K562 (cell line): Measurements from ENCODE around the gene ADCYAP1R1. TPM values are rescaled to one million over a fixed set of nuclear protein-coding genes. Genes with fewer than 3 reads are reported as not detected.

ENCODE experiments used
- ATAC-seq: fragments of 200-7000 bp; cut with Tn5 transposase; 3 replicates; pipeline ENCODE4 v1.9.1; 2020; ENCODE audit warnings: moderate library complexity
- BruUV-seq: library from RNA; stranded (reverse); fragments of 400-500 nt; replicated peaks from 2 replicates; lab custom pipeline; 2021; lab: Mats Ljungman, UMichigan
- CTCF ChIA-PET: fragments of 300-600 bp; formaldehyde crosslinking; extraction: SDS; loops from one replicate; lab custom pipeline; 2021; ENCODE audit warnings: low intra/inter-chr PET ratio; lab: Yijun Ruan, JAX
- POLR2A ChIA-PET: fragments of 300-600, 350-650 bp; sonication (Branson Sonifier 250); formaldehyde crosslinking; extraction: SDS; loops from one replicate; lab custom pipeline; 2021; ENCODE audit warnings: antibody characterized with exemption, inconsistent platforms; lab: Yijun Ruan, JAX
- DNase-seq, 4 experiments: peaks; one replicate each; pipeline versions ENCODE4 v3.0.0 to v3.0.0-alpha.2; 2011 to 2018; ENCODE audit warnings: low spot score in 3 of 4, mixed read lengths in 3 of 4; ENCODE audit errors: extremely low read depth in 1 of 4
- FAIRE-seq: peaks from 2 replicates; lab custom pipeline; 2011; peaks lifted over from hg19 to GRCh38; lab: Jason Lieb, UNC
- H2AFZ ChIP-seq: 2 replicates; pipeline ENCODE4 v1.6.0; 2011; ENCODE audit warnings: low read depth, low read length, control low read depth, inconsistent platforms
- H3K27ac ChIP-seq: fragments of 200-600 bp; 3 replicates; pipeline ENCODE4 v1.8.0; 2011; ENCODE audit warnings: low read depth, mild to moderate bottlenecking, control low read depth, inconsistent platforms, low read length, moderate library complexity, mixed read lengths; ENCODE audit errors: extremely low read depth
- H3K27me3 ChIP-seq, 2 experiments: fragments of 300-600 bp in 1 of 2; 2 replicates in 1 of 2; 3 replicates in 1 of 2; pipeline versions ENCODE4 v1.6.0 to v1.8.0; 2011; ENCODE audit warnings: inconsistent platforms in 2 of 2, low read length in 2 of 2, mild to moderate bottlenecking in 1 of 2, mixed read lengths in 1 of 2, moderate library complexity in 1 of 2; ENCODE audit not compliant: control insufficient read depth in 2 of 2, insufficient read depth in 2 of 2
- H3K36me3 ChIP-seq: fragments of 300-600 bp; 3 replicates; pipeline ENCODE4 v1.8.0; 2011; ENCODE audit warnings: mild to moderate bottlenecking, low read length, inconsistent platforms; ENCODE audit not compliant: control insufficient read depth, insufficient read depth
- H3K4me1 ChIP-seq, 2 experiments: fragments of 200-600 bp in 1 of 2; replicated peaks in 1 of 2; 2 replicates in 1 of 2; 3 replicates in 1 of 2; pipeline versions ENCODE4 v1.5.1 to v1.8.0; 2011; ENCODE audit warnings: inconsistent platforms in 2 of 2, low read length in 2 of 2, mild to moderate bottlenecking in 1 of 2, mixed read lengths in 1 of 2, moderate library complexity in 1 of 2; ENCODE audit not compliant: control insufficient read depth in 2 of 2, insufficient read depth in 2 of 2
- H3K4me2 ChIP-seq: 2 replicates; pipeline ENCODE4 v1.6.1; 2011; ENCODE audit warnings: low read length, control low read depth, inconsistent platforms, mixed read lengths; ENCODE audit not compliant: insufficient read depth
- H3K4me3 ChIP-seq: fragments of 200-600 bp; sonication (generic), shearing (Covaris generic); 2 replicates; pipeline ENCODE4 v1.5.1; 2016; ENCODE audit warnings: control low read depth, inconsistent platforms
- H3K79me2 ChIP-seq: fragments of 200-600 bp; 3 replicates; pipeline ENCODE4 v1.8.0; 2011; ENCODE audit warnings: low read length, inconsistent platforms; ENCODE audit not compliant: control insufficient read depth, insufficient read depth
- H3K9ac ChIP-seq, 2 experiments: 2 replicates each; pipeline versions ENCODE4 v1.6.0 to v1.6.1; 2011; ENCODE audit warnings: low read depth in 2 of 2, low read length in 2 of 2, control low read depth in 1 of 2, inconsistent platforms in 1 of 2, mild to moderate bottlenecking in 1 of 2, mixed read lengths in 1 of 2; ENCODE audit not compliant: insufficient read depth in 1 of 2
- H3K9me1 ChIP-seq: one replicate; pipeline ENCODE4 v1.6.0; 2011; ENCODE audit warnings: inconsistent platforms, mild to moderate bottlenecking, low read length, moderate library complexity; ENCODE audit not compliant: control insufficient read depth, insufficient read depth
- H3K9me3 ChIP-seq: replicated peaks from 2 replicates; pipeline ENCODE4 v1.5.1; 2011; ENCODE audit warnings: low read depth, low read length, inconsistent platforms; ENCODE audit not compliant: control insufficient read depth, insufficient read depth
- H4K20me1 ChIP-seq: replicated peaks from 2 replicates; pipeline ENCODE4 v1.6.1; 2011; ENCODE audit warnings: low read length, inconsistent platforms, mixed read lengths; ENCODE audit not compliant: control insufficient read depth, insufficient read depth
- RBBP5 ChIP-seq: fragments of 200-600 bp; sonication (generic); IDR thresholded peaks from 2 replicates; pipeline ENCODE4 v1.6.1; 2012; ENCODE audit warnings: borderline replicate concordance, mild to moderate bottlenecking, low read length, control low read depth, inconsistent platforms; ENCODE audit not compliant: insufficient read depth, poor library complexity, severe bottlenecking
- RREB1 ChIP-seq: fragments of 250-450 bp; sonication (Bioruptor Pico); IDR thresholded peaks from 2 replicates; pipeline ENCODE4 v1.4.0; 2020
- SREBF1 ChIP-seq: fragments of 150-350 bp; IDR thresholded peaks from 2 replicates; pipeline ENCODE4 v1.6.1; 2014; ENCODE audit warnings: antibody characterized with exemption, low read depth, low read length, borderline replicate concordance
- STAT5B ChIP-seq: fragments of 250-450 bp; sonication (Bioruptor Pico); IDR thresholded peaks from 2 replicates; pipeline ENCODE4 v1.8.0; 2021; ENCODE audit warnings: mild to moderate bottlenecking, inconsistent platforms
- ZNF830 ChIP-seq: fragments of 250-450 bp; sonication (Bioruptor Pico); IDR thresholded peaks from 2 replicates; pipeline ENCODE4 v1.5.0; 2021; ENCODE audit warnings: mild to moderate bottlenecking
- WGBS: fragments of 100-300 bp; shearing (Covaris generic); methylation state at CpG from one replicate; pipeline ENCODE4 v1.1.6; 2016; ENCODE audit warnings: low coverage, mixed read lengths; ENCODE audit not compliant: insufficient coverage; ENCODE audit errors: missing lambda C conversion rate; 5-methylcytosine and 5-hydroxymethylcytosine counted together
- in situ Hi-C: fragments of 300-500 bp; cut with MboI; formaldehyde crosslinking; loops from 4 replicates; pipeline ENCODE4 v1.15.0; 2018; ENCODE audit warnings: inconsistent platforms, mixed read lengths
- intact Hi-C: fragments of 100-400 bp; cut with micrococcal nuclease; formaldehyde crosslinking; loops from 2 replicates; pipeline ENCODE4 v1.14.2; 2022
- polyA plus RNA-seq, 8 experiments: library from polyadenylated mRNA; depleted of rRNA in 4 of 8; stranded (reverse) in 5 of 8; unstranded in 3 of 8; fragments of >200 nt; fragmentation: Nextera tagmentation in 2 of 8; fragmentation: Illumina TruSeq in 1 of 8; extraction: Ambion mirVana in 2 of 8; extraction: Trizol in 1 of 8; gene quantifications; 2 replicates each; pipeline versions ENCODE4 v1.2.1 to v1.2.3, GENCODE V29; 2011 to 2014; ENCODE audit warnings: inconsistent platforms in 1 of 8, missing spikeins in 1 of 8
- total RNA-seq, 7 experiments: library from RNA; depleted of rRNA in 6 of 7; stranded (reverse); fragments of >200 nt in 6 of 7; fragmentation: Illumina TruSeq in 2 of 7; extraction: Trizol in 2 of 7; gene quantifications; 2 replicates each; pipeline versions ENCODE4 v1.2.1 to v1.2.3, GENCODE V29; 2011 to 2021; ENCODE audit warnings: low replicate concordance in 1 of 7

ADCYAP1R1 gene
- total and polyA plus RNA-seq, 9 of the 15 experiments (the other 6 are each of a cell fraction or from before 2014, with no cell fraction given): 0.03 to 0.07 TPM; not detected in 7

- no peak for TF ChIP-seq RREB1 (CRISPR knock-in tag)
- no peak for TF ChIP-seq ZNF830 (CRISPR knock-in tag)
Observed at GRCh38 chr7:31067491-31067890, 15.4 kb downstream of the ADCYAP1R1 start (continued).

GRCh38 chr7:31068006-31068675 is 16.0 kb downstream of the ADCYAP1R1 start:
- H3K79me2 ChIP-seq: no peaks in the 10 kb centered on the region
- no peaks in the 10 kb centered on the region for H3K9me1 ChIP-seq
- H3K36me3 ChIP-seq: no peaks in the 10 kb centered on the region
- FAIRE-seq (no peak), ATAC-seq (no peak), DNase-seq (no peak)
- in situ Hi-C loops: no loop called here
- no peak overlapping the region for H3K4me3 ChIP-seq
- H3K27me3 ChIP-seq: peaks cover 0 to 23% of the 10 kb centered on the region in 2 experiments; a peak in 2 of 5 replicates
- no peaks in the 10 kb centered on the region for H3K4me1 ChIP-seq
- no peak overlapping the region for H3K9ac ChIP-seq
- BruUV-seq: no TSS peak
- no peak overlapping the region for H2AFZ ChIP-seq
- POLR2A ChIA-PET: interaction anchor here (0.9 to 1.4 kb wide), 2 partner anchors 17 to 34 kb away, joined by 3 to 4 read pairs; no protein-coding TSS in a partner anchor
- no peak overlapping the region for H3K27ac ChIP-seq
- H3K4me2 ChIP-seq: no peak overlapping the region
- intact Hi-C loops: no loop called here
- CTCF ChIA-PET: no interaction called here
- no peaks in the 10 kb centered on the region for H3K9me3 ChIP-seq
- TF ChIP-seq STAT5B: no peak
- no peak for TF ChIP-seq RBBP5
- TF ChIP-seq SREBF1: no peak
- TF ChIP-seq, all 486 proteins: peak for 0
- H4K20me1 ChIP-seq: 0 out of 2 replicates have a peak, but pooled peaks cover 3% of the 10 kb centered on the region
- 20% methylated on average over 14 of the region's 16 CpGs for WGBS
